HG03558 (cell line): ENCODE measurements around the gene RNPC3.
A peak's percentile ranks its signal among the peaks of the same experiment; 100 is the strongest.

ENCODE experiments used
- ATAC-seq: cut with Tn5 transposase; IDR thresholded peaks from one replicate; pipeline ENCODE4 v1.9.1; 2021; ENCODE audit warnings: moderate number of reproducible peaks; ENCODE audit not compliant: unreplicated experiment; ENCODE audit errors: extremely low read depth

RNPC3 gene, protein sequence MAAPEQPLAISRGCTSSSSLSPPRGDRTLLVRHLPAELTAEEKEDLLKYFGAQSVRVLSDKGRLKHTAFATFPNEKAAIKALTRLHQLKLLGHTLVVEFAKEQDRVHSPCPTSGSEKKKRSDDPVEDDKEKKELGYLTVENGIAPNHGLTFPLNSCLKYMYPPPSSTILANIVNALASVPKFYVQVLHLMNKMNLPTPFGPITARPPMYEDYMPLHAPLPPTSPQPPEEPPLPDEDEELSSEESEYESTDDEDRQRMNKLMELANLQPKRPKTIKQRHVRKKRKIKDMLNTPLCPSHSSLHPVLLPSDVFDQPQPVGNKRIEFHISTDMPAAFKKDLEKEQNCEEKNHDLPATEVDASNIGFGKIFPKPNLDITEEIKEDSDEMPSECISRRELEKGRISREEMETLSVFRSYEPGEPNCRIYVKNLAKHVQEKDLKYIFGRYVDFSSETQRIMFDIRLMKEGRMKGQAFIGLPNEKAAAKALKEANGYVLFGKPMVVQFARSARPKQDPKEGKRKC

DNA sequence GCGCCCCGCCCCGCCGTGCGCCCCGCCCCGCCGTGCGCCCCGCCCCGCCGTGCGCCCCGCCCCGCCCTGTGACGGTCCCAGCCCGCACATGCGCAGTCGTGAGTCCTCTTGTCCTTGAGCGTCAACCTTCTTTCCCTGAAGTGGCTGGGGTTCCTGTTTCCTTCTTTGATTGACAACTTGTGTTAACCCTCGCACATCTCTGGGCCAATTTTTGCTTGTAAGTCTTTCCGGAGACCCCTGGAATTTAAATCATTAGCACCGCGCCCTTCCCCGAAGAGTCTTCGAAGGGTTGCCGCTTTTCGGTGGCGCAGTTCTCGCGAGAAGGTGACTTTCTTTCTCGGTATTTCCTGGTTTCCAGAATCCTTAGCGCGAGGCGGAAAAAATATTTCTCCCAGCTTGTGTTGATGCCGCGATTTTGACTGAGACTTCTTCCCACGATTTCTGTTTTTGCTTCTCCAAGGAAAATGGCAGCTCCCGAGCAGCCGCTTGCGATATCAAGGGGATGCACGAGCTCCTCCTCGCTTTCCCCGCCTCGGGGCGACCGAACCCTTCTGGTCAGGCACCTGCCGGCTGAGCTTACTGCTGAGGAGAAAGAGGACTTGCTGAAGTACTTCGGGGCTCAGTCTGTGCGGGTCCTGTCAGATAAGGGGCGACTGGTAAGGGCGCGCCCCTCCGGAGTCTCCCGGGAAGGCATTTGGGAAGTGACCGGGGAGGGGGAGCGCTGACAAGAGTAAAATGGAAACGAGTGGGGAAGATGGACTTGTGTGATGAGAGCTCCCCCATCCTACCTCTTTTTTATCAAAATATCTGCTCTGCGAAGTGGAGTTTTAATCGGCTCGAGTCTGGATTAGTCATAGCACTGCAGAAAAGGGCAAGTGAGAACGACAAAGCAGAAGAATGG, at the start of gene RNPC3:
Gene RNPC3 (plus strand): TSS at position 93 of the 901 bp plus-strand sequence. CDS start 372 bp downstream, at position 465.
- peak; percentile 51 for ATAC-seq

DNA sequence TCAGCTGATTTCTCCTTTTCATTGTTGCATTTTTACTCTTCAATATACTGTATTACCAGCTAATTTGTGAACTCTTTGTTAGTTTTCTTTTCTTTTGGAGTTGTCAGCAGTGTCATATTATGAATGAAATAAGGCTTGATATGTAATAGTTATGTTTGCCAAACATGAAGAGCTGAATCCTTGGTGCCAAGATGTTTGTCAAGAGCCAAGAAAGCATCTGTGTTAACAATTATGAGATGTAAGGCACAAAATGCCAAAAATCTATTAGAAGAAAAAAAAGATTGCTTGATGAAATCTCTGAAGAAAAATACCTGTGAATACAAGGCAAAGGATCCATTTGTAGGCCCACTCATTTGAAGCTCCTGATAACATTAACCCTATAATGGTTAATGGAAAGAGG, 48.4 kb upstream of the RNPC3 start:
- no peak for ATAC-seq

DNA sequence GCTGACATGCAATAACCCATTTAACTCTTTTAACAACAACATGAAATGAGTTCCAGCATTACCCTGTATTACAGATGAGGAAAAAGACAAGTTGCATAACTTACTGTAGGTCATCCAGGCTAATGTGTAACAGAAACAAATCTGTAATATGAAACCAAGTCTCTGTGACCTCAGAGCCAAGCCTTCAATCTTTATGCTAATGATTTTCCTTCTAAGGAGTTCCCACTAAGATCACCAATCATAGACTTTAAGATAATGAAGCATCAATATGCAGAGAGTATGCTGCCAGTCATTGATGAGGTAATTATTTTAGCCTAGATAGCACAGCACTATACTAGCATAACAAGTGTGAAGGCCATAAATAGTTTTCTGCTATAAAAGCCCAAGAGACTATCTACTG, 35.6 kb upstream of the RNPC3 start:
- no peak for ATAC-seq

DNA sequence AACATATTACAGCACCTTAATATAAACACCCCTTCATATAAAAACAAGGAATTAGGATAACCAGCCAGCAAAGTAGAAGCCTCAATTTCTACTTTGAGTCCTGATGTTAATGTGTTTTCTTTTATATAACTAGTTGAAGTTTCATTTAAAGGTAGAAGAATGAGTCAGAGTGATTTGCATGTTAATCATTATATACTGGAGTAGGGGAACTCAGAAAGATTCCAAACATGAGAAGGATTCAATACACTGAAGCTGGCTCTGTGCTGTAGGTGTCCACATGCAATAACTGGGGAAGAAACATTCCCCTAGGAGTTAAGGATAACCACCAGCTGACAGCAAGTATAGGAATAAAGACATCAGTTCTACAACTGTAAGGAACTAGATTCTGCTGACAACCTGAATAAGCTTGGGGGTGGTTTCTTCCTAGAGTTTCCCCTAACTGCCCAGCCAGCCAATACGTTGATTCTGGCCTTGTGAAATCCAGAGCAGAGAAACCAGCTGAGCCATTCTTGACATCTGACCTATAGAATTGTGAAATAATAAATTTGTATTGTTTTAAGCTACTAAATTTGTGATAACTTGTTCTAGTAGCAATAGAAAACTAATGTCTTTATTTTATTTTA, 33.4 kb upstream of the RNPC3 start:
- ATAC-seq: no peak

DNA sequence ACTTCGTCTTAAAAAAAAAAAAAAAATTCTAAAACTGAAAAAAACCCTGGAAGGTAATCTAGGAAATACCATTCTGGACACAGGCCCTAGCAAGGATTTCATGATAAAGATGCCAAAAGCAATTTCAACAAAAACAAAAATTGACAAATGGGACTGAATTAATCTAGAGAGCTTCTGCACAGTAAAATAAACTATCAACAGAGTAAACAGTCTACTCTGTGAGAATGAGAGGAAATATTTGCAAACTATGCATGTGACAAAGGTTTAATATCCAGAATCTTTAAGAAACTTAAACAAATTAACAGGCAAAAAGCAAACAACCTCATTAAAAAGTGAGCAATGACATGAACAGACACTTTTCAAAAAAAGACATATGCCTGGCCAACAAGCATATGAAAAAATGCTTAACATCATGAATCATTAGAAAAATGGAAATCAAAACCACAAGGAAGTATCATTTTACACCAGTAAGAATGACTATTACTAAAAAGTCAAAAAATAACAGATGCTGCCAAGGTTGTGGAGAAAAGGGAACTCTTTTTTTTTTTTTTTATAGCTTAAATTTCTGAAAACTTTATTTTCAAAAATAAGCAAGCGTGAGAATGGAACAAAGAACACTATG, 29.4 kb upstream of the RNPC3 start:
- no peak for ATAC-seq

DNA sequence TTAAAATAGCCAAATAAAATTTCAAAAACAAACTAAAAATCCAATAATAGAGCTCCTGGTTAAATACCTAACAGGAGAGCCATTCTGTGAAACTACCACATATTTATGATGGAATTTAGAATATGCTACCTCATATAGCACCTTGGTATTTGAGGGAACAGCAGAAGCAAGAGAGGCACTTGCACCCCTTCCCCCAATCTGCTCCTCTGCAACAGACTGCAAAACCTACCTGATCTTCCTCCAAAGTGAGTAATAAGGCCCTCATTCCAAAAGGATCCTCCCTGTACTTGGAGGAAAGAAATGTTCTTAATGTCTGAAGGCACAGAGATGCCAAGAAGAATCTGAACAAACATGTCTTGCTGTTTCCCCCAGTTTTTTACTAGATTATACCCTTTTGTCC, 28.1 kb upstream of the RNPC3 start:
- no peak for ATAC-seq

DNA sequence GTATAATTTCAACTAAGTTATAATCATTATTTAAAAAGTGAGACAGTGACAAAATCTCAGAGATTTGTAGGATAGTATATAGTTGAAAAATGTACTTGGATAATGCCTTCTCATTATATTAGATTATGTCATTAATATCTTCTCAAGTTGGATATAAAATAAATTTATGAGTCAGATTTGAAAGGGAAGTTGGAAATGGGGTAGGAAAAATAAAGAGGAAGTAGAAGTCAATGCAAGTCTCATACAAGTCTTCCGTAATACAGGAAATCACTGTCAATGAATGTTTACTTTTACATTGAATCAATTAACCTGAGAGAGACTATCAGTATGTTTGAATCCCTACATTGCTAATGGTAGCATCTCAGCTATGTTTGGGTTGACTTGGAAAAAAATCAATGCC, 16.2 kb upstream of the RNPC3 start:
- ATAC-seq: no peak

DNA sequence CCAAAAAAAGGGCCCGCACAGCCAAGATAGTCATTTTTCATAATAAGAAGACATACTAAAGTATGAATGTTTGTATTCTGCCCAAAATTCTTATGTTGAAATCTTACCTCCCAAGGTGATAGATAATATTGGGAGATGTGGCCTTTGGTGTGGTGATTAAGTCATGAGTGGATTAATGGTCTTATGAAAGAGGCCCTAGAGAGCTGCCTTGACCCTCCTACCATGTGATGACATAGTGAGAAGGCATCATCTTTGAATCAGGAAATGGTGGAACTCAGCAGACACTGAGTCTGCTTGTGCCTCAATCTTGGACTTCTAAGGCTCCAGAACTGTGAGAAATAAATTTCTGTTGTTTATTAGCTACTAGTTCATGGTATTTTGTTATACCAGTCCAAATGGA, 11.8 kb upstream of the RNPC3 start:
- ATAC-seq: no peak

DNA sequence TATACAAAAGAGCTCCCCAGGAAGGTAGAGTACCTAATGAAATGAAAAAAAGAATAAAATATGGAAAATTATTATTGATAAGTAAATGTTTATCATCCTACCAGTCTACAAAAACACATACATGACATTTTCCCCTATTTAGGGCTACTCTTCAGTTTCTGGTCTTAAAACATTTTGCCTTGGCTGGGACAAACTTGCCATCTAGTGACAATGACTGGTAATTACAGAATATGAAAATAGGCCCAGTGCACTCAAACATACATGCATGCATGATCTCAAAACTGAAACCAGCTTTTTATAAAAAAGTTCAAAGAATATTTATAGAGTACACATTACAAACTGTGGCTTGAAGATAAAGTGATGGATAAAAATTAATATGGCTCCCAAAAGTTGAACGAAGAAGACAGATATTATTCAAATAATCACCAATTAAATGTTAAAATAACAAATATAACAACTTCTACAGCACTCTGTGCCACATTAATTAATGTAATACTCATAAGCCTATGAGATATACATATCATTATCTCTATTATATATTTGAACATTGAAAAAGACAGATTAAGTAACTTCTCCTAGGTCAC, 10.5 kb upstream of the RNPC3 start:
- ATAC-seq: peak; percentile 47

DNA sequence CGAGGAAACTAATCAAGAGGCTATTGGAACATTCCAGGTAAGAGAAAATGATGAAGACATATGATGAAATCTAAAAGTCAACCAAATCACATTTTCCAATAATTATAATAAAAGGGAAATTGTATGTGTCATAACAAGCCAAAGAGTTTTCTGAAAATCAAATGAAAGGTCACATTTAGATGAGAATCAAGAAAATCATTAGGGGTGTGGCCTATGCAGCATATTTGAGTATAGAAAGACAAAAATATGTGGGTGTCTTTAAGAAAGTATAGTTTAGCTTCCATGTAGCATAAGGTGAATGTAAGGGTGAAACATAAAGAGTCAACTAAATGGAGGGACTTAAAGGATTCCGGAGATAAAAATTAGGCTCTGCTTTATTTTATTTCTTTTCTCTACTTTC, 9.2 kb upstream of the RNPC3 start:
- no peak for ATAC-seq

DNA sequence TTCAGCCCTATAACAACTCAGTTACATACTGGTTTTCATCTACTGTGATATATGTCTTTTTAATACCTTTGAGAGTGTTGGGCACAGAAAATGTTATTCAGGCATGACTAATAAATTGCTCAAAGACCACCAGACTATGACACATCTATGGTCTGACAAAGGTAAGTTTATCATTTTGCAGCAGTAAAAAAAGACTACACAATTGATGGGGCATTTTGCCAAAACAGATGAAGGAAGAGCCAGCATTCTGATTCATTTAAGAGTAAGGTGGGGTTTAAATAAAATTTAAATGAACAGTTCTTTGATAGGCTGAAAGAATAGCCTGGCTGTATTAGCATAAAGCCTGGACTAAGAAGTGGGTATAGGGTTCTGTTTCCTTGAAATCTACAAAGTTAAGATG, 8.8 kb upstream of the RNPC3 start:
- no peak for ATAC-seq

DNA sequence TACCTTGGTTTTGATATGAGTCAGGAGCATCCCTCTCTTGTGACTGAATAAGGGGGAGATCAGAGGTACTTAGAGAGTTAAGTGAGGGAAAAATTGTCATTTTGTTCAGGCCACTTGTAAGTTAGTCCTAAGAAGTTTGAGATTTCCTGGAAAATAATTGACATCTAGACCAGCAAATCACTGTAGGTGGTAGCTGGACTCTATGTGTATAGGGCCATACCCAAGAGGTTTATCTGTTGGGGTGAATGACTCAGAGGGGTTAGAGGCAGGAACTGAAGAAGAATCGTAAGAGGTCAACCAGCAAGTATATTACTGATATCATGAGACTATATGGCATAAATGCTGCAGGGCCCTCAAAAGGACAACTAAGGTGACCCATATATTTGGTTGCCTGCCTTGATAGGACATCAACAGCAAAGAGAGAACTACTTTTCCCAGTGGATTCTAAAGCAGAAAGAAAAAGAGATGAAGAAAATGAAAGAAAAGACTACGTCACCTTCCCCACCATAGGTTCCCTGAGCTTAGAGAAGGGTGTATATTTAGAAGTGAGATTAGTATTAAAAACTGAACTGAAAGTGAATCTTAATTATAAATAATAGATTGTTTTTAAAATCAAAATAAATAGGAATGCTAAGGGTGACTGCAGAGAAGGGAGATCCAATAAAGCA, 8.0 kb upstream of the RNPC3 start:
- peak; percentile 83 for ATAC-seq

DNA sequence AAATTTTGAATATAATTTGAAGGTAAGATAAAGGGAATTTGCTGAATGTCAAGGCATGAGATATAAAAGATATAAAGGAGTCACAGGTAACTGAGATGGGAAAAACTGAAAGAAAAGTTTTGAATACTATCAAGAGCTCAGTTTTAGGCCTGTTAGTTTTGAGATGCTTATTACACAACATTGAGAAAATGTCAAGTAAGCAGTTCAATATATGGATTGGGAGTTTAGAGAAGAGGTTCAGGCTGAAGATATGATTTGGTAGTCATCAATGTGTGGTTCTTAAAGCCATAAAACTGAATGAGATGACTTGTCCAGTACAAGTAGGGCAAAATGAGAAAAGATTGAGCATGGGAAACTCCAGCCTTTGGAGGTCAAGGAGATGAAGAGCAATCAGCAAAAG, 4.7 kb upstream of the RNPC3 start:
- ATAC-seq: no peak

DNA sequence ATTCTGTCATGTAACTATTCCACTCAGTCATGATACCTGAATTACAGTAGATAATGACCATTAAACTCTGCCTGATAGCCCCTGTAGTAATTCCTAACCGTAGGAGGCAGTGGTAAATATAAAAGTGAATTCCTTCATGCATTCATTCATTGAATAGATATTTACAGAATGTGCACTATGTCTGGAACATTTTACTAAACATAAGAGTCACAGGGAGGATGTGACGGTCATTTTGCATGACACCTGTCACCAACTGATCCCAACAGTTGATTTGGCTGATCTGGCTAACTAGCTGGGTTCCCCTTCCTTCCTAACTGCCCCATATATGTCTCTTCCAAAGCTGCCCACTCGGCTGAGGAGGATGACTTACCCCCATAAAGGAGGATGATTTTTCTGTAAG, 2.2 kb upstream of the RNPC3 start:
- ATAC-seq: no peak

DNA sequence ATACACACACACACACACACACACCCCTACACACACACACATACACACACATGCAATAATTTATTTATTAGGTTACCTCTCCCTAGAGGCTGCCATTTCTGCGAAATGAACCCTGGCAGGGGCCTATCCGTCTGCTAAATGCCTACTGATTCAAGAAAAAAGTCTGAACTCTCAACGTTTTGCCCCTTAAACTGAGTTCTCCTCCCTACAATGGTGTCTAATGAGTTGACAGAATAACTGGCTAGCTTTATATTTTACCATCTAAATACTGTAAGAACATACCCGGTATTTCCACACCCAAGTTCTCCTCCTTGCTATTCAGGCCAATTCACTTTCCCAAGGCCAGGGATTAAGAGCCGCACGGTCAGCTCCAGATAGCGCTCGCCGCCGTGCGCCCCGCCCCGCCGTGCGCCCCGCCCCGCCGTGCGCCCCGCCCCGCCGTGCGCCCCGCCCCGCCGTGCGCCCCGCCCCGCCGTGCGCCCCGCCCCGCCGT, 339 bp upstream of the RNPC3 start:
- ATAC-seq: peak; percentile 21

DNA sequence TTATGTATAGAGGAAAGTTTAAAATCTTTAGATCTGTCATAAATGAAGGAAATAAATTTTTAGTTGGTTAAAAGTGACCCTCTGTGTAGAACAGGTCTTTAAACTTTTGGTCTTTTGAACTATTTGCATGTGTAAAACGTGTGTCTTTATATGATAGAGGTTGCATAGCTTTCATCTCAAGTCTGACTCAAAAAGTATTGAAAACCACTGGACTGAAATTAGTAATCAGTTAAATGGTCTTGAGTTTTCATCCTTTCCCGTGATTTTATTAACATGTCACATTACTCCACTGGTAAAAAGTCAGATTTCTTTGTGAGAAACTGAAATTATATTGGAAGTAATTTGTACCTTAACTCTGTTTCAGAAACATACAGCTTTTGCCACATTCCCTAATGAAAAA, 1.8 kb downstream of the RNPC3 start:
- no peak for ATAC-seq

DNA sequence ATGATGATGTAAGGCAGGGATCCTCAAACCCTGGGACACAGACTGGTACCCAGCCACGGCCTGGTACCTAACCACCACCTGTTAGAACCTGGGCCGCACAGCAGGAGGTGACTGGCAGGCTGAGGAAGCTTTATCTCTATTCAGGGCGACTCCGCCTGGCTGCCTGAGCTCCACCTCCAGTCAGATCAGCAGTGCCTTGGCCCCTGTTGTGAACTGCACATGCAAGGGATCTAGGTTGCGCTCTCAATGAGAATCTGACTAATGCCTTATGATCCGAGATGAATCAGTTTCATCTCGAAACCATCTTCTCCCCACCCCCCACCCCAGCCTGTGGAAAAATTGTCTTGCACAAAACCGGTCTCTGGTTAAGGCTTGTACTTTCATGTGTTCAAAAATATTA, 4.2 kb downstream of the RNPC3 start:
- ATAC-seq: no peak

DNA sequence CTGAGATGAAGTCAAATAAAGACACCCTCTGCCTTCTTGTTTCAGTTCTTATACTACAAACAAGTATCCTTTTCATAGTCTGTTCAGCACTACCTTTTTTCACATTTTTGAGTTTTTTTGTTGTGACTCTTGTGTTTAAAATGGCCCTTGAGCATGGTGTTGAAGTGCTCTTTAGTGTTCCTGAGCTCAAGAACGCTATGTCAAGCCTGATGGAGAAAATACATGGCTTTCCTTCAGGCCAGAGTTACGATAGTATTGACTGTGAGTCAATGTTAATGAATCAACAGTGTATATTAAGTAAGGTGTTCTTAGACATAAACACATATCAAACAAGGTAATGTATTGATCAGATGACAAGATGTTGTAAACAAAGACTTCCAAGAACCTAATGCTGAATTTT, 12.7 kb downstream of the RNPC3 start:
- ATAC-seq: no peak

DNA sequence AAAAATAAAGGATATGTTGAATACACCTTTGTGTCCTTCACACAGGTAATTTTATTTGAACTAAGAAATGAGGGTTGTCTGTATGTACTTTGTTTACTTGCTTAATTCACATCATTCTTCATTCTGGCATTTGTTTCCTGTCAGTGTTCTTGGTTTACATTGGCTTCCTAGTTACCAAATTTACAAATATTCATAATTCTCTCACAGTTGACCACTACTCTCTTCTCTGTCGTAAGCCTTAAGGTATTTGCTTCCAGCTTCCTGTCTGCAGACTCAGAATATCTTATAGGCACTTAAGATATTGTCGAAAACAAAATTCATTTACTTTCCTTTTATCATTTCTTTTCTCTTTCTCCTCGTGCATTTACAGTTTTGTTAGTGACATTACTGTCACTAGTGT, 15.9 kb downstream of the RNPC3 start:
- ATAC-seq: no peak
